ENCODE results near the gene FAM114A1. TPM values are rescaled to one million over a fixed set of nuclear protein-coding genes. Genes with fewer than 3 reads are reported as not detected.

The FAM114A1 gene
- total and polyA plus RNA-seq, 2 of the 4 experiments (the other 2 are of a cell fraction), result 135 to 649 TPM

DNA sequence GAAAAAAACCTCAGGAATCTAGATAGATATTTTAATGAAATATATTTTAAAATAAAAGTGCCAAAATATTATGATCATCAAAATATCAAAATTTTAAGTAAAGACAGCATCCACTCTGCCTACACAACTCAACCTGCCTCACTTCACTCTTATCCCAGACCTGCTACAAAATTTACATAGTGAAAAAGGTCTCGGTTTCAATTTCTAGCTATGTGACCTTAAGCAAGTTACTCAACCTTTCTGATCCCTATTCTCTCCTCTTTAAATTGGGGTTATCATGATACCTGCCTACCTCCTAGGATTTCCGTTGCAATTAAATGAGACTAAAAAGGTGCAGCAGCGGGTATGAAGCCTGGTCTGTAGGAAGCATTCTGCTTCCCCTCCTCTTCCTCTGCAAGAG lies 72.9 kb downstream of the FAM114A1 start:
- no peak for DNase-seq
- H4K91ac ChIP-seq (ENCODE audit: insufficient read depth, low read depth, low read length), result 0 out of 2 replicates have a peak overlapping the region, but pooled peaks have one; percentile 23
- H3K4ac ChIP-seq (ENCODE audit: low read depth, low read length), result peak overlapping the region; percentile 52
- H4K20me1 ChIP-seq (ENCODE audit: insufficient read depth, low read length), result no peaks in the 10 kb centered on the region
- peaks cover 19 to 52% of the 10 kb centered on the region in 2 experiments; a peak in 3 of 4 replicates for H3K79me1 ChIP-seq (ENCODE audit: low read depth in 1 of 2, low read length in 2 of 2)
- peak overlapping the region; percentile 78; the same call in 1 of the 2 replicates for H3K14ac ChIP-seq (replicated peaks; ENCODE audit: low read depth, low read length)
- 0 out of 2 replicates have a peak overlapping the region, but pooled peaks have one; percentile 32 for H3K4me2 ChIP-seq (ENCODE audit: low read depth, low read length)
- H3K56ac ChIP-seq (ENCODE audit: extremely low read depth, insufficient read depth, low read length), result no peak overlapping the region
- no peak overlapping the region for H3K4me3 ChIP-seq (ENCODE audit: insufficient read depth, low read depth, low read length)
- no peak for ATAC-seq (ENCODE audit: low read depth)
- H2BK5ac ChIP-seq (ENCODE audit: low read depth, low read length, poor library complexity, severe bottlenecking), result peak overlapping the region; percentile 91
- peak overlapping the region; percentile 24 to 37; a peak in 2 of 4 replicates for H4K8ac ChIP-seq (ENCODE audit: low read depth in 2 of 2, low read length in 2 of 2)
- no peaks in the 10 kb centered on the region for H3K9me3 ChIP-seq (ENCODE audit: control insufficient read depth, insufficient read depth, low read length)
- TF ChIP-seq MXI1 (IDR thresholded peaks at IDR 0.05; ENCODE audit: borderline replicate concordance, low read depth, low read length), result no peak
- no peak for TF ChIP-seq RFX5 (IDR thresholded peaks at IDR 0.05; ENCODE audit: low read depth, low read length)
- no peak for TF ChIP-seq BHLHE40 (IDR thresholded peaks at IDR 0.05; ENCODE audit: low read depth, low read length)
- no peak for TF ChIP-seq CTCF (conservative IDR thresholded peaks at IDR 0.05; ENCODE audit: low read depth, low read length)
- TF ChIP-seq MAFK (IDR thresholded peaks at IDR 0.05; ENCODE audit: low read depth, low read length), result no peak
- no peak for TF ChIP-seq USF2 (IDR thresholded peaks at IDR 0.05; ENCODE audit: low read depth, low read length)
- no peak for TF ChIP-seq NFE2L2 (IDR thresholded peaks at IDR 0.05; ENCODE audit: low read depth, low read length)
- no peak for TF ChIP-seq FOS (IDR thresholded peaks at IDR 0.05; ENCODE audit: low read depth, low read length)
- TF ChIP-seq RCOR1 (IDR thresholded peaks at IDR 0.05; ENCODE audit: insufficient replicate concordance, low read length), result no peak
- TF ChIP-seq RAD21 (IDR thresholded peaks at IDR 0.05; ENCODE audit: low read length), result no peak
- no peak for TF ChIP-seq POLR2A (IDR thresholded peaks at IDR 0.05; ENCODE audit: low read depth, low read length)
- H3K27ac ChIP-seq (ENCODE audit: insufficient read depth, low read length), result peak overlapping the region; percentile 82; the same call in 1 of the 2 replicates
- H2BK120ac ChIP-seq (ENCODE audit: low read depth, low read length), result peak overlapping the region; percentile 62; the same call in 1 of the 2 replicates
- peak overlapping the region; percentile 44; the same call in 1 of the 2 replicates for H4K5ac ChIP-seq (ENCODE audit: low read depth, low read length)
- intact Hi-C loops (cut with micrococcal nuclease), result no loop called here
- peaks cover 21% of the 10 kb centered on the region for H3K4me1 ChIP-seq (ENCODE audit: control insufficient read depth, insufficient read depth, low read length)
- H2BK15ac ChIP-seq (ENCODE audit: low read depth, low read length), result no peak overlapping the region
- peak overlapping the region; percentile 36; the same call in 1 of the 2 replicates for H2BK20ac ChIP-seq (ENCODE audit: low read depth, low read length)
- POLR2A ChIA-PET (ENCODE audit: unreplicated experiment), result no interaction called here
- H2AFZ ChIP-seq (replicated peaks; ENCODE audit: low read length, poor library complexity), result no peak overlapping the region
- 0 out of 2 replicates have a peak overlapping the region, but pooled peaks have one; percentile 55 for H2AK5ac ChIP-seq (ENCODE audit: low read depth, low read length)
- H3K36me3 ChIP-seq (ENCODE audit: control insufficient read depth, insufficient read depth, low read length), result peaks cover 62% of the 10 kb centered on the region
- in situ Hi-C loops (cut with MboI; ENCODE audit: low sequenced_read_pairs), result no loop called here
- BruUV-seq (replicated peaks), result no TSS peak
- peaks cover 6% of the 10 kb centered on the region for H3K9me1 ChIP-seq (ENCODE audit: insufficient read depth, low read length)
- H3K27me3 ChIP-seq (ENCODE audit: control insufficient read depth, insufficient read depth, low read length), result no peaks in the 10 kb centered on the region
- CTCF ChIA-PET, result interaction anchor here (0.6 kb wide), 1 partner anchor 196 kb away, joined by 3 read pairs; no protein-coding TSS in a partner anchor
- dilution Hi-C loops (cut with HindIII; ENCODE audit: low sequenced_read_pairs, unreplicated experiment), result no loop called here
- H3K9ac ChIP-seq (ENCODE audit: low read depth, low read length), result no peak overlapping the region
- WGBS, 2 experiments (ENCODE audit: extremely low coverage in 2 of 2, insufficient read length in 1 of 2), result no CpG with 5 or more reads among the region's 3 CpGs
- no peak overlapping the region for H3K23ac ChIP-seq (ENCODE audit: low read depth, low read length)
- H3K18ac ChIP-seq (ENCODE audit: low read depth, low read length), result peak overlapping the region; percentile 82
- H2AK9ac ChIP-seq (replicated peaks; ENCODE audit: low read depth, low read length, poor library complexity), result no peak overlapping the region
